ENCODE data around the gene ALPK1. TPM values are rescaled to one million over a fixed set of nuclear protein-coding genes. Genes with fewer than 3 reads are reported as not detected.

Gene ALPK1
- total and polyA plus RNA-seq, 4 donors: 2.8 to 14.0 (median 4.7) TPM

GRCh38 chr4:112325530-112325929 lies 28.4 kb downstream of the ALPK1 start:
- Histone ChIP-seq H3K4me1 (ENCODE audit: control insufficient read depth in 4 of 4, insufficient read depth in 4 of 4, low read length in 3 of 4) (peaks cover 0 to 5% (median 0%) of the 10 kb centered on the region in 4 donors), H3K27me3 (ENCODE audit: control insufficient read depth in 4 of 4, insufficient read depth in 4 of 4, low read length in 3 of 4) (no peaks in the 10 kb centered on the region), H3K27ac (ENCODE audit: low read depth in 1 of 2, low read length in 2 of 2) (no peak overlapping the region), H3K9me3 (ENCODE audit: control insufficient read depth in 4 of 4, low read length in 3 of 4) (no peaks in the 10 kb centered on the region), H3K36me3 (ENCODE audit: control insufficient read depth in 4 of 4, insufficient read depth in 3 of 4, low read depth in 1 of 4, low read length in 3 of 4) (peaks cover 1 to 6% (median 3%) of the 10 kb centered on the region in 4 donors), H3K4me3 (ENCODE audit: low read depth in 1 of 3, low read length in 3 of 3) (no peak overlapping the region), H3K9ac (ENCODE audit: low read depth in 1 of 2, low read length in 2 of 2) (no peak overlapping the region)
- TF ChIP-seq SP1 (IDR thresholded peaks at IDR 0.05): no peak
- TF ChIP-seq FOXA2 (IDR thresholded peaks at IDR 0.05): no peak
- TF ChIP-seq, protein P1, sequence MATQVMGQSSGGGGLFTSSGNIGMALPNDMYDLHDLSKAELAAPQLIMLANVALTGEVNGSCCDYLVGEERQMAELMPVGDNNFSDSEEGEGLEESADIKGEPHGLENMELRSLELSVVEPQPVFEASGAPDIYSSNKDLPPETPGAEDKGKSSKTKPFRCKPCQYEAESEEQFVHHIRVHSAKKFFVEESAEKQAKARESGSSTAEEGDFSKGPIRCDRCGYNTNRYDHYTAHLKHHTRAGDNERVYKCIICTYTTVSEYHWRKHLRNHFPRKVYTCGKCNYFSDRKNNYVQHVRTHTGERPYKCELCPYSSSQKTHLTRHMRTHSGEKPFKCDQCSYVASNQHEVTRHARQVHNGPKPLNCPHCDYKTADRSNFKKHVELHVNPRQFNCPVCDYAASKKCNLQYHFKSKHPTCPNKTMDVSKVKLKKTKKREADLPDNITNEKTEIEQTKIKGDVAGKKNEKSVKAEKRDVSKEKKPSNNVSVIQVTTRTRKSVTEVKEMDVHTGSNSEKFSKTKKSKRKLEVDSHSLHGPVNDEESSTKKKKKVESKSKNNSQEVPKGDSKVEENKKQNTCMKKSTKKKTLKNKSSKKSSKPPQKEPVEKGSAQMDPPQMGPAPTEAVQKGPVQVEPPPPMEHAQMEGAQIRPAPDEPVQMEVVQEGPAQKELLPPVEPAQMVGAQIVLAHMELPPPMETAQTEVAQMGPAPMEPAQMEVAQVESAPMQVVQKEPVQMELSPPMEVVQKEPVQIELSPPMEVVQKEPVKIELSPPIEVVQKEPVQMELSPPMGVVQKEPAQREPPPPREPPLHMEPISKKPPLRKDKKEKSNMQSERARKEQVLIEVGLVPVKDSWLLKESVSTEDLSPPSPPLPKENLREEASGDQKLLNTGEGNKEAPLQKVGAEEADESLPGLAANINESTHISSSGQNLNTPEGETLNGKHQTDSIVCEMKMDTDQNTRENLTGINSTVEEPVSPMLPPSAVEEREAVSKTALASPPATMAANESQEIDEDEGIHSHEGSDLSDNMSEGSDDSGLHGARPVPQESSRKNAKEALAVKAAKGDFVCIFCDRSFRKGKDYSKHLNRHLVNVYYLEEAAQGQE (IDR thresholded peaks at IDR 0.05): no peak
- TF ChIP-seq HNF4A (conservative IDR thresholded peaks at IDR 0.05): no peak
- no peak for TF ChIP-seq YY1 (IDR thresholded peaks at IDR 0.05)
- no peak for TF ChIP-seq FOXA1 (IDR thresholded peaks at IDR 0.05)
- no peak for TF ChIP-seq GABPA (IDR thresholded peaks at IDR 0.05 in 1 of 2, conservative IDR thresholded peaks at IDR 0.05 in 1 of 2)
- no peak for TF ChIP-seq CTCF (IDR thresholded peaks at IDR 0.05; ENCODE audit: low read depth, low read length, missing input control)
- no peak for TF ChIP-seq MAX (IDR thresholded peaks at IDR 0.05)
- 92% methylated on average over 6 of the region's 6 CpGs for WGBS
- DNase-seq (ENCODE audit: low spot score): no peak

DNA sequence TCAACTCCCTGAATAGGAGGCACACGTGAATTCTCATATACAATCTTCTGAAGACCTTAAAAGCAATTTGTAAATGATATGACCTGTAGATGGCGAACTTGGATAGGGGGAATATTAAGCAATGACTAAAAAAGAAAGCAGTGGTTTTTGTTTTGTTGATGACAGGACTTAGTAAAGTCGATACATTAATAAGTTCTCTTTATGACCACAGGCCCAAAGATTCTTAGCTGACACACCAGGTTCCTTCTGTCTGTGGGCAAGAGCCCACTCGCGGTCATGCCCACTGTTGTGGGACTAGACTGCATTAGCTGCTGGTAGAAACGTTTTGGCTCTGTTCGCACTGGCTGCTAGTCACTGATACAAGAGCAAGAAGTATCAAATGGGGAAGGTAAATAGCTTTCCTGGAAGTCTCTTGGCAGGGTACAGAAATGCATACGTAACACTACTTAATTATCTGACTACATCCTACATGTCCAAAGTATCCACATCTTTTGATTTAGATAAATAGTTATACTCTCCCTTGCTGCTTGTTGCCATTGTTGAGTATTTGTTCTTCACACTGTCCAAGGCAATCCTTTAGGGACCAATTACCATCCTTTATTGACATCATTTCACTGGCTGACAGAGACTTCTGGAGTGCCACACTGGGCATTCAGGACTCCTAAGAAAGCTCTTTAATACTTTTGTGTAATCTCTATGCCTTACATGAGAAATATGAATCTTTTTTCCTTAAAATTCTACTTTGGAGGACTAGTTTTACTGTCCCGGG lies 31.0 kb downstream of the ALPK1 start:
- H3K9me3 ChIP-seq (ENCODE audit: control insufficient read depth in 4 of 4, low read length in 3 of 4): no peaks in the 10 kb centered on the region
- H3K27ac ChIP-seq (ENCODE audit: low read depth in 1 of 2, low read length in 2 of 2): no peak overlapping the region
- no peaks in the 10 kb centered on the region for H3K4me1 ChIP-seq (ENCODE audit: control insufficient read depth in 4 of 4, insufficient read depth in 4 of 4, low read length in 3 of 4)
- no peak overlapping the region for H3K9ac ChIP-seq (ENCODE audit: low read depth in 1 of 2, low read length in 2 of 2)
- H3K4me3 ChIP-seq (ENCODE audit: low read depth in 1 of 3, low read length in 3 of 3): no peak overlapping the region
- 74% methylated on average over 9 of the region's 9 CpGs for WGBS
- no peak for DNase-seq (ENCODE audit: low spot score)
- TF ChIP-seq NR2F2 (IDR thresholded peaks at IDR 0.05) (no peak), EGR1 (IDR thresholded peaks at IDR 0.05; ENCODE audit: low read depth in 2 of 2) (no peak), RAD21 (IDR thresholded peaks at IDR 0.05) (peak; percentile 73 to 78), RXRA (IDR thresholded peaks at IDR 0.05) (no peak), CTCF (IDR thresholded peaks at IDR 0.05; ENCODE audit: low read depth, low read length, missing input control) (peak; percentile 32), MAX (IDR thresholded peaks at IDR 0.05) (no peak)
- H3K27me3 ChIP-seq (ENCODE audit: control insufficient read depth in 4 of 4, insufficient read depth in 4 of 4, low read length in 3 of 4): no peaks in the 10 kb centered on the region
- H3K36me3 ChIP-seq (ENCODE audit: control insufficient read depth in 4 of 4, insufficient read depth in 3 of 4, low read depth in 1 of 4, low read length in 3 of 4): peaks cover 1 to 6% (median 3%) of the 10 kb centered on the region in 4 donors
